H9 (cell line): Measurements from ENCODE around the gene SNAP47. TPM values are rescaled to one million over a fixed set of nuclear protein-coding genes. Genes with fewer than 3 reads are reported as not detected.

Experiments used
- DNase-seq: peaks from one replicate; pipeline ENCODE4 v3.0.0-alpha.2; 2017
- H2AFZ ChIP-seq: one replicate; pipeline ENCODE4 v1.6.1; 2013; ENCODE audit warnings: mild to moderate bottlenecking, low read length, control low read depth, moderate library complexity
- H2AK5ac ChIP-seq: 2 replicates; pipeline ENCODE4 v1.6.1; 2013; ENCODE audit warnings: low read length, control low read depth, mixed read lengths; ENCODE audit not compliant: insufficient read length
- H2BK120ac ChIP-seq: one replicate; pipeline ENCODE4 v1.6.1; 2013; ENCODE audit warnings: low read depth, mild to moderate bottlenecking, low read length, control low read depth, inconsistent platforms; ENCODE audit not compliant: poor library complexity, severe bottlenecking
- H2BK12ac ChIP-seq: 2 replicates; pipeline ENCODE4 v1.6.1; 2013; ENCODE audit warnings: low read length, control low read depth, mixed read lengths, low read depth; ENCODE audit not compliant: insufficient read length
- H2BK15ac ChIP-seq: 2 replicates; pipeline ENCODE4 v1.6.1; 2013; ENCODE audit warnings: low read depth, low read length, control low read depth
- H2BK20ac ChIP-seq: one replicate; pipeline ENCODE4 v1.6.1; 2013; ENCODE audit warnings: low read depth, mild to moderate bottlenecking, low read length, control low read depth, inconsistent platforms; ENCODE audit not compliant: poor library complexity, severe bottlenecking
- H2BK5ac ChIP-seq: 2 replicates; pipeline ENCODE4 v1.6.1; 2013; ENCODE audit warnings: low read length, control low read depth, mixed read lengths; ENCODE audit not compliant: insufficient read length
- H3K14ac ChIP-seq: 2 replicates; pipeline ENCODE4 v1.6.1; 2013; ENCODE audit warnings: low read length, control low read depth; ENCODE audit not compliant: insufficient read depth
- H3K18ac ChIP-seq: 2 replicates; pipeline ENCODE4 v1.6.1; 2013; ENCODE audit warnings: low read depth, mild to moderate bottlenecking, mixed read lengths, low read length, control low read depth; ENCODE audit not compliant: insufficient read length
- H3K23ac ChIP-seq: 2 replicates; pipeline ENCODE4 v1.6.1; 2013; ENCODE audit warnings: low read length, control low read depth, mixed read lengths, low read depth; ENCODE audit not compliant: insufficient read length
- H3K23me2 ChIP-seq: 2 replicates; pipeline ENCODE4 v1.6.1; 2013; ENCODE audit warnings: low read depth, mild to moderate bottlenecking, mixed read lengths, low read length, control low read depth; ENCODE audit not compliant: insufficient read length, poor library complexity, severe bottlenecking
- H3K27ac ChIP-seq: 2 replicates; pipeline ENCODE4 v1.5.1; 2013; ENCODE audit warnings: low read length, control low read depth, mixed read lengths, low read depth; ENCODE audit not compliant: insufficient read length
- H3K27me3 ChIP-seq: 2 replicates; pipeline ENCODE4 v1.6.1; 2013; ENCODE audit warnings: low read length, control low read depth, inconsistent platforms; ENCODE audit not compliant: insufficient read depth
- H3K4ac ChIP-seq: 2 replicates; pipeline ENCODE4 v1.6.1; 2013; ENCODE audit warnings: low read depth, mild to moderate bottlenecking, control low read depth, inconsistent platforms, low read length, moderate library complexity
- H3K4me1 ChIP-seq: 2 replicates; pipeline ENCODE4 v1.6.1; 2013; ENCODE audit warnings: low read length, control low read depth, inconsistent platforms; ENCODE audit not compliant: insufficient read depth
- H3K4me2 ChIP-seq: 2 replicates; pipeline ENCODE4 v1.6.1; 2013; ENCODE audit warnings: low read length, control low read depth, mixed read lengths; ENCODE audit not compliant: insufficient read length, insufficient read depth
- H3K56ac ChIP-seq: 2 replicates; pipeline ENCODE4 v1.6.1; 2013; ENCODE audit warnings: low read depth, mild to moderate bottlenecking, mixed read lengths, low read length, control low read depth; ENCODE audit not compliant: insufficient read length
- H3K79me1 ChIP-seq: 2 replicates; pipeline ENCODE4 v1.6.1; 2013; ENCODE audit warnings: low read depth, mild to moderate bottlenecking, moderate library complexity, low read length, control low read depth, inconsistent platforms; ENCODE audit not compliant: insufficient read depth, poor library complexity, severe bottlenecking
- H3K79me2 ChIP-seq: 2 replicates; pipeline ENCODE4 v1.6.1; 2013; ENCODE audit warnings: low read length, control low read depth, inconsistent platforms; ENCODE audit not compliant: insufficient read depth
- H3K9ac ChIP-seq: 2 replicates; pipeline ENCODE4 v1.6.1; 2013; ENCODE audit warnings: low read length, control low read depth, mixed read lengths; ENCODE audit not compliant: insufficient read length; ENCODE audit errors: extremely low read depth
- H3K9me3 ChIP-seq: one replicate; pipeline ENCODE4 v1.6.1; 2013; ENCODE audit warnings: low read depth, low read length, inconsistent platforms; ENCODE audit not compliant: control insufficient read depth
- H3T11ph ChIP-seq: one replicate; pipeline ENCODE4 v1.6.1; 2013; ENCODE audit warnings: mild to moderate bottlenecking, low read length, control low read depth, inconsistent platforms
- H4K20me1 ChIP-seq: one replicate; pipeline ENCODE4 v1.6.1; 2013; ENCODE audit not compliant: control insufficient read depth, insufficient read length, insufficient read depth
- H4K5ac ChIP-seq: 2 replicates; pipeline ENCODE4 v1.6.1; 2013; ENCODE audit warnings: low read depth, mild to moderate bottlenecking, mixed read lengths, low read length, control low read depth; ENCODE audit not compliant: insufficient read length
- H4K8ac ChIP-seq: replicated peaks from 2 replicates; pipeline ENCODE4 v1.6.1; 2013; ENCODE audit warnings: low read length, control low read depth, mixed read lengths, low read depth; ENCODE audit not compliant: insufficient read length
- H4K91ac ChIP-seq: 2 replicates; pipeline ENCODE4 v1.6.1; 2013; ENCODE audit warnings: low read depth, mild to moderate bottlenecking, moderate library complexity, mixed read lengths, low read length, control low read depth; ENCODE audit not compliant: insufficient read length
- H3K27ac Mint-ChIP-seq, 3 experiments: 2 replicates in 2 of 3; 3 replicates in 1 of 3; pipeline ENCODE4 v1.8.0; 2020 to 2021; ENCODE audit warnings: mixed read lengths in 3 of 3, mild to moderate bottlenecking in 1 of 3, moderate library complexity in 1 of 3
- H3K27me3 Mint-ChIP-seq: 2 replicates; pipeline ENCODE4 v1.8.0; 2021; ENCODE audit warnings: low read depth, mild to moderate bottlenecking, moderate library complexity, mixed read lengths
- H3K36me3 Mint-ChIP-seq, 3 experiments: 2 replicates in 2 of 3; 3 replicates in 1 of 3; pipeline ENCODE4 v1.8.0; 2020 to 2021; ENCODE audit warnings: low read depth in 3 of 3, mixed read lengths in 3 of 3; ENCODE audit not compliant: insufficient read depth in 1 of 3
- H3K4me1 Mint-ChIP-seq, 2 experiments: 2 replicates each; pipeline ENCODE4 v1.8.0; 2020; ENCODE audit warnings: mixed read lengths in 2 of 2
- H3K4me3 Mint-ChIP-seq, 2 experiments: 2 replicates in 1 of 2; 3 replicates in 1 of 2; pipeline ENCODE4 v1.8.0; 2020 to 2021; ENCODE audit warnings: mild to moderate bottlenecking in 2 of 2, mixed read lengths in 2 of 2, moderate library complexity in 1 of 2
- H3K9me3 Mint-ChIP-seq, 2 experiments: 2 replicates in 1 of 2; 3 replicates in 1 of 2; pipeline ENCODE4 v1.8.0; 2020; ENCODE audit warnings: mild to moderate bottlenecking in 2 of 2, mixed read lengths in 2 of 2, moderate library complexity in 1 of 2
- WGBS: extraction: QIAGEN DNeasy Blood & Tissue Kit; methylation state at CpG from one replicate; pipeline ENCODE4 v1.1.7; 2013; ENCODE audit warnings: missing lambda C conversion rate, low lambda C conversion rate, mixed read lengths; ENCODE audit not compliant: insufficient read length; ENCODE audit errors: extremely low coverage; 5-methylcytosine and 5-hydroxymethylcytosine counted together
- total RNA-seq: library from RNA; stranded (reverse); gene quantifications from 2 replicates; pipeline ENCODE4 v1.2.1, GENCODE V29; 2021
- TF ChIP-seq, protein P1 (sequence below): fragments of 200-600 bp; sonication (generic); conservative IDR thresholded peaks from 3 replicates; pipeline ENCODE4 v1.8.0; 2021; ENCODE audit warnings: antibody characterized with exemption, mild to moderate bottlenecking

SNAP47 gene
- total RNA-seq, 1 experiment from 2014 or later: 44.1 TPM

DNA sequence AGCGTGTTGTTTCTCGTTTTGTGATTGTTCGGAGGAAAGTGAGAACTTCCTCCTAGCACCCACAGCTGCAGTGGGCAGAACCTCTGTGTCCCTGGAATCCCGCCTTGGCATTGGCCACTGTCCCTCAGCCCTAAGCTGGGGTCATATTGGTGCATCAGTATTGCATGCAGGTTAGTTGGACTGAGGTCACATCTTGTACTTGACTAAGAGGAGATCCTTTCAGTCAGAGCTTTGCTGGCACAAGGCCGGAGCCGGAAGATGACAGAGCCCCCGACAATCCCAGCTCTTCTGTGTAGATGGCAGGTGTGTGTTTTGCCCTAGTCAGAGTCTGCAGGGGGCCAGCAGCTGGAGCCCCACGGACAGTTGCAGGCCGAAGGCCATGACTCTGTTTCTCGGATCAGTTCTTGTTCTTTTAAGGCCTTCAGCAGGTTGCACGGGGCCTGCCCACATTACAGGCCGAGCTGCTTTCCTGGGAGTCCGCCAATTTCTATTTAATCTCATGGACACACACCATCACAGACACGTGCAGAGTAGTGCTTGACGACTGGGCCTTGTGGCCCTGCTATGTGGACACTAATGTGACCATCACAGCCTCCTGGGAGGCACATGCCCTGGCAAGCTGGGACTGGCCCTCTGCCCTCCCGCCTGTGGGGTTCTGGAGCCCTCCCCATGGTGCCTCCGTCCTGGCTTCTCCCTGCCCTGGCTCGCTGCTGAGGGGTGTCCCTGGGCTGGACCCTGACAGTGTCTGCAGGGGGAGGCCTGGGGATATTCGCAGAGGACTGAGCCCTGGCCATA is 14.9 kb downstream of the SNAP47 start:
- Histone ChIP-seq H4K91ac (no peak overlapping the region), H2AK5ac (no peak overlapping the region), H2AFZ (no peak overlapping the region), H4K5ac (no peak overlapping the region), H3K79me2 (peaks cover 2% of the 10 kb centered on the region; the same call in 1 of the 2 replicates), H3T11ph (no peak overlapping the region), H2BK120ac (no peak overlapping the region), H2BK12ac (no peak overlapping the region), H3K18ac (no peak overlapping the region), H3K27me3 (no peaks in the 10 kb centered on the region), H2BK5ac (no peak overlapping the region), H3K9ac (no peak overlapping the region), H3K79me1 (no peaks in the 10 kb centered on the region), H3K4ac (no peak overlapping the region), H2BK20ac (no peak overlapping the region), H3K23me2 (no peaks in the 10 kb centered on the region), H3K56ac (no peak overlapping the region), H2BK15ac (no peak overlapping the region), H3K14ac (no peak overlapping the region), H4K8ac (no peak overlapping the region), H4K20me1 (no peaks in the 10 kb centered on the region), H3K4me1 (no peaks in the 10 kb centered on the region), H3K9me3 (no peaks in the 10 kb centered on the region), H3K4me2 (no peak overlapping the region), H3K27ac (no peak overlapping the region), H3K23ac (no peak overlapping the region)
- Mint-ChIP-seq H3K27ac (no peak overlapping the region), H3K4me1 (no peaks in the 10 kb centered on the region), H3K27me3 (no peaks in the 10 kb centered on the region), H3K4me3 (no peak overlapping the region), H3K9me3 (no peaks in the 10 kb centered on the region), H3K36me3 (peaks cover 7 to 29% (median 29%) of the 10 kb centered on the region in 3 experiments)
- TF ChIP-seq, protein P1, sequence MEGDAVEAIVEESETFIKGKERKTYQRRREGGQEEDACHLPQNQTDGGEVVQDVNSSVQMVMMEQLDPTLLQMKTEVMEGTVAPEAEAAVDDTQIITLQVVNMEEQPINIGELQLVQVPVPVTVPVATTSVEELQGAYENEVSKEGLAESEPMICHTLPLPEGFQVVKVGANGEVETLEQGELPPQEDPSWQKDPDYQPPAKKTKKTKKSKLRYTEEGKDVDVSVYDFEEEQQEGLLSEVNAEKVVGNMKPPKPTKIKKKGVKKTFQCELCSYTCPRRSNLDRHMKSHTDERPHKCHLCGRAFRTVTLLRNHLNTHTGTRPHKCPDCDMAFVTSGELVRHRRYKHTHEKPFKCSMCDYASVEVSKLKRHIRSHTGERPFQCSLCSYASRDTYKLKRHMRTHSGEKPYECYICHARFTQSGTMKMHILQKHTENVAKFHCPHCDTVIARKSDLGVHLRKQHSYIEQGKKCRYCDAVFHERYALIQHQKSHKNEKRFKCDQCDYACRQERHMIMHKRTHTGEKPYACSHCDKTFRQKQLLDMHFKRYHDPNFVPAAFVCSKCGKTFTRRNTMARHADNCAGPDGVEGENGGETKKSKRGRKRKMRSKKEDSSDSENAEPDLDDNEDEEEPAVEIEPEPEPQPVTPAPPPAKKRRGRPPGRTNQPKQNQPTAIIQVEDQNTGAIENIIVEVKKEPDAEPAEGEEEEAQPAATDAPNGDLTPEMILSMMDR: no peak
- no peak for DNase-seq
- WGBS: no CpG with 5 or more reads among the region's 19 CpGs
